GDM1 (cell line): ENCODE measurements around the gene PJA2.
"Not testable (repeated sequence)": the region's sequence is repeated elsewhere in the genome, so short reads cannot be mapped to it uniquely, and the experiment has no call there.

Source experiments
- DNase-seq: peaks from one replicate; lab custom pipeline; 2025; lab: John Stamatoyannopoulos, UW

Gene PJA2, protein sequence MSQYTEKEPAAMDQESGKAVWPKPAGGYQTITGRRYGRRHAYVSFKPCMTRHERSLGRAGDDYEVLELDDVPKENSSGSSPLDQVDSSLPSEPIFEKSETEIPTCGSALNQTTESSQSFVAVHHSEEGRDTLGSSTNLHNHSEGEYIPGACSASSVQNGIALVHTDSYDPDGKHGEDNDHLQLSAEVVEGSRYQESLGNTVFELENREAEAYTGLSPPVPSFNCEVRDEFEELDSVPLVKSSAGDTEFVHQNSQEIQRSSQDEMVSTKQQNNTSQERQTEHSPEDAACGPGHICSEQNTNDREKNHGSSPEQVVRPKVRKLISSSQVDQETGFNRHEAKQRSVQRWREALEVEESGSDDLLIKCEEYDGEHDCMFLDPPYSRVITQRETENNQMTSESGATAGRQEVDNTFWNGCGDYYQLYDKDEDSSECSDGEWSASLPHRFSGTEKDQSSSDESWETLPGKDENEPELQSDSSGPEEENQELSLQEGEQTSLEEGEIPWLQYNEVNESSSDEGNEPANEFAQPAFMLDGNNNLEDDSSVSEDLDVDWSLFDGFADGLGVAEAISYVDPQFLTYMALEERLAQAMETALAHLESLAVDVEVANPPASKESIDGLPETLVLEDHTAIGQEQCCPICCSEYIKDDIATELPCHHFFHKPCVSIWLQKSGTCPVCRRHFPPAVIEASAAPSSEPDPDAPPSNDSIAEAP

DNA sequence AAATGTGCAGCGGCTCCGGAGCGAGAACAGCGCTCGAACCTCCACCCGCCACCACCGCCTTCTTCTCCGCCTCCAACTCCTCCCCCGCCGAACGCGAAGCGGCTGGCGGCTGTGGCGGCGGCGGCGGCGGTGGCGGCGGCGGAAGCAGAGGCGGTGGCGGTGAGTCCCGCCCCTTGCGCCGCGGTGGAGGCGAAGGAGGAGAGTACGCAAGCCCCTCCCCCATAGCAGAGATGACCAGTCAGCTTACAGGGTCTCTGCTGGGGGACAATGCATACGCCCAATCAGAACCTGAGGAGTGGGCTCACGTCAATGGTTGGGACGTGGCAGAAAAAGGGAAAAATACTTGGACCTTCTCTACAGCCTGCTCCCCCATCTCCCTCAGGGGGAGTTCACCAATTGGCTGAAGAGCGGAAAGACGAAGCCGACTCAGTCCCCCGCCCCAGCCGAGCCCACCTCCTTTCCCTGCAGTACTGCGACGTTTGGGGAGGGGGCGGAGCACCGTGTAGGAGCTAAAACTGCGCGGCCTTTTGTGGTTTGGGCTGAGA, at the start of gene PJA2:
Gene PJA2 (minus strand): TSS at position 131 of the 545 bp plus-strand sequence. CDS start 26,541 bp downstream, outside the sequence.
- DNase-seq, result peak; percentile 99

DNA sequence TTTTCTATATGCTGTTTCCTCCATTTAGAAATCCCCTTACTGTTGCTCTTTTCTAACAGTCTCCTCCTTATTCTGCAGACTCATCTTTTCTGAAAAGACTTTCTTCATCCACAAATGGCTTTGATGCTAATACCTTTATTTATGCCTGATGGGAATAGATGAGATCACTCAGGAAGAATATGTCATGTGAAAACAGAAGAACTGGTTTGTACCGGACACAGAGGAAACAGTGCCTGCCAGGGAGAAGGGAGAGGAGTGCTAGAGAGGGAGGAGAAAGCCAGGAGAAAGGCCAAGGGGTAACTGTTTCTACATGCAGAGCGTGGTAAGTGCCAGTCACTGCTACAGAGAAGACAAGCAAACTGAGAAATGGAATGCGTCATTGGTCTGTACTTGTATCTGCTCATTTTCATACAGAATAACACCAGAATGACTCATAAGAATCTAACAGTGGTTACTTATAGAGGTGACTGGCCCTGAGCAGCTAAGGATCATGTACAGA, 45.9 kb upstream of the PJA2 start:
- DNase-seq, result peak; percentile 17

DNA sequence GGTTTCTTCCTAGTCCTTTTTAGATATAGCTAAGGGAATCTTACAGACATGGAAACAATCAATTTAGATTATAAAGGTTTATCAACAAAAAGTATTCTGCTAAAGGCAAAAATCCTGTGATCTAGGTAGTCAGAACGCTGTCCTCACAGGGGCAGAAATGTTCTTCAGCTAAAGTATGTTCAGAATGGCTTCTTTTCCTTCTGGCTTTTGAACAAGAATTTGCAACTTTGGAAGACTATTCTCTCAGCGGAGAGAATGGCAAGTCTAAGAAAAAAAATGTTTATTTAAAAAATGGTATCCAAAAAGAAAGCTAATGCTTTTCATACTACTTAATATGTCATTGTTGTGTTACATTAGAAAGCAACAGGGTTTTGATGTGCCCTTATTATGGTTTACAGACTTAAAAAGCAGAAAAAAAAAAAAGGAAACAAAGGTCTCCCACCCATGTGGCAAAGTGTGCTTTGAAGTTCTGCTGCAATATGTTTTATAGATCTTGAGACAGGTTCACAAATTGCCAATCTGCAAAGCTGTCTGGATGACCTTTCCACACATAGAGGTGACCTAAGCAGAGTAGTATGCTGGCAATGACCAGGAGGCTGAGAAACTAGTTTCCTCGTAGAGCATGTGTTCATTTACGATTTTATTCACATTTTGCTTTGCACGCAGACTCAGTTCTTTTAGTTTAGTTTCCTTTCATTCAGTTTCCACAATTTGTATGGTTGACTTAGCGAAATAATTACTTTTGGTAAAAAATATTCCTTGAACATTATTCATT, 45.1 kb upstream of the PJA2 start:
- no peak for DNase-seq

DNA sequence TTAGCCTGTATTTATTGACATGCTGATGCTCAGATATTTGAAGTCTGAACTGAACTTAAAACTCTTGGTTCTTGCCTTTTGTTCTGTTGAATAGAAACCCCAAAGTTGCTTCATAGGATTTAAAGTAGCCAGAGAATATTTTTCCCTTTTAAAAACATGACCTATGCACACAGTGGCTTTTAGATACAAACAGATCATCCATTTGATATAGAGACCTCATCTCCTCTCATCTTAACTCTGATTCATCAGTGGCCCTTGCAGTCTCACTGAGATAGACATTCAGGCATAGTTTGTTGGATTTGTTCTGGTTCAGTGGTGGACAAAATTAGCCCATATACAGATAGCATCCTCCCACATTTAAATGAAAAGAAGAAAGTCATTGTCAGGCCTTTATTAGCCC, 43.5 kb upstream of the PJA2 start:
- DNase-seq, result no peak

DNA sequence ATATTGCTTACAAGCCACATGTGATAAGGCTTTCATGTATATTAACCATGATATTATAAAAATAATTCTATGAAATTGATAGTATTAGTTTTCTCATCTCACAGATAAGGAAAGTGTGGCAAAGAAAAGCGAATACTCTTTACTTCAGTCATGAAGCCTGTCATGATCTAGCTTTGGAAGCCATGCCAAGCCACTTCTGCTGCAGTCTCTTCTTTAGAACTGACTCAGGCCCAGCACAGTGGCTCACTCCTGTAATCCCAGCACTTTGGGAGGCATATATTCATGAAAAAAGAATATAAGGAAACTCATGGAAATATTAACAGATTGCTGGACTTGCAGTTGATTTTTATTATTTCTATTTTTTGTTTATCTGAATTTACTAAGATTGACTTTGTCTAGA, 42.9 kb upstream of the PJA2 start:
- DNase-seq, result no peak

DNA sequence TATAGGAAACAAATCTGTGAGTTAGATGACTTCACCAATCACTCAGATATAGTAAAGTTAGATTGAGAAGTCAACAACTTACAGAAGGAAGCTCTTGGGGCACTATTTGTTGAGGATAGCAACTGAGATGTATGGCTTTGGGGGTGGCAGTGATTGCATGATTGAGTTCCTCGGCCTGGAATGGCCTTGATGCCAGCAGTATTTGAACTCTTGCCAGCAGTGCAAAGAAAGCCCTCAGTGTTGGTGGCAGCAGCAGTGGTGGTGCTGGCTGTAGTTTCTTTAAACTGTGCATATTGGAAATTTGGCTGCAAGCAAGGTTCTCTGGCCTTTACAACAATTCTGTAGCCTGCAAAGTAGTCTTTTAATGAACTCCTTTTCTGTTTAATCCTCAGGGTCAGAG, 41.4 kb upstream of the PJA2 start:
- DNase-seq, result no peak

DNA sequence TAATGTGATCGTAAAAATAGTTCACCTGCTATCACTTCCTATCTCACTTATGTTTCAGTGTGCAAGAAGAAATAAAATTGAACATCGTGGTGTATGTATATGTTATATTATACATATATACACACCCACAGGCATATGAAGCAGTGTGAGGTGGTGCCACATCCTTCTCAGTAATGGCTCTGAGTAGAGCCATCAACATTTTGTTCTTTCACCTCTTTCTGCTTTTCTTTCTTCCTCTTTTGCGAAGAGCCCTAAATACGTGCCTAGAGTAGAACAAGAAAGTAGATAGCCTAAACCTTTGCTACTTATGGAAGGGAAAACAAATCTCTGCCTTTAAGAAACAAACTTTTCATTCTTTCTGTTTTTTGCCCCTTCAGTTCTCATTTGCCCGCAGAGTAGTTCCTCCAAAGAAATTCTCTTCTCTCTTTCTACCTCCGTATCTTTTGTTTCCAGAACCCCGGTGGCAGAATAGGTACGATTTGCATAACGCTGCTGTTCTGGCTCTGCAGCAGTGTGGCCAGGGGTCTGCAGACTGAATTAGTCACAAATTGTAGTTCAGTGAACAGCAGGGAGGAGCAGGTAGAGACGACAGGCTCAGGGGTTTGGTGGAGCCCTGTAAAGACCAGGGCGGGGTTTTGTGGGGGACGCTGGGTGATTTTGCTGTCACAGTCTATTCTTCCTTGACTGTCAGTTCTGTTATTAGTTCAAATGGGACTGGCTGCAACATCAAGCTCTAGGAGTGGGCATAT, 40.5 kb upstream of the PJA2 start:
- DNase-seq, result no peak

DNA sequence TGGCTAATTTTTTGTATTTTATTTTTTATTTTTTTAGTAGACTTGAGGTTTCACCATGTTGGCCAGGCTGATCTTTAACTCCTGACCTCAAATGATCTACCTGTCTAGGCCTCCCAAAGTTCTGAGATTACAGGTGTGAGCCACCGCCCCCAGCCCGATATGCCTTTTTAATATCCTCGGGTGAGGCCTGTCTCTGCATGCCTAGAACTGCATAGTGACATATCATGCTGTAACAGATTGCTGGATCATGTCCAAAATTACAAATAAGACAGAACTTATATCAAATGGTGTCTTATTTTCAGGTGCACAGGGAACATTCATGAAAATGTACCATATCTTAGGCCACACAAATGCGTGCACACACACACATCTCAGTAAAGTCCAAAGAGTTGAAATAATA, 39.1 kb upstream of the PJA2 start:
- DNase-seq, result no peak

DNA sequence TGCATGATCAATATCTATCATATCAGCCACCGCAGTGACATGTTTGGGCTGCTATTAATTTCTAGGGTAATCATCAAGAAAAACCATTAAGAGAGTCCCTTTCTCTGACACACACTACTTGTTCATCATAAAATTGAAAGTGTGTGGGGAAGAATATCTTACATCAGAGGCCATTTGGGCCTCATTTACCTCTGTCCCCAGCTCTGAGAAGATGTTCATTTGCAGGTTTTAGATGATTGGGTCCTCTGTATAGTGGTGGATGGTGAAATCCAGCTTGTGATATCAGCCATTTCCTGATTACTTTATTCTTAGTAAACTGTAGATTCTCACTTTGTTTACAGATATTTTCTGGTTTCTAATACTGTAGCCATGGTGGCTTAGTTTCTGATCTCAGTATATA, 29.8 kb upstream of the PJA2 start:
- no peak for DNase-seq

DNA sequence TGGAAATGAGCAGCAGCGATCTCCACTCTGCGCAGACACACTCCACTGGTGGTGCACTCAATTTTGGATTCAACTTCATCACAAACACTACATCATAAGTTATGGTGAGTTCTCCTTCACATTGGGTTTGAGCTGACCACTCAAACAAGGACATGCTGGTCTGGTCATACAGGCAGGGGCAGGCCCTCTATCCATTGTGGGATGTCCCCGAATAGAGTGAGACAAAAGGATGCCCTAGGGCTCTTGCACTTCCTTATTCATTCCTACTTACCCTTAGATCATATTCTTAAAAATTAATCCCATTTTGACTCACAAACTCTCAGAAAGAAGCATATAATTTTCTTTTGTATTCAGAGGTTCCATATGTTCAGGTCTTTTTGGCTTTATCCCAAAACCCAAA, 16.3 kb upstream of the PJA2 start:
- DNase-seq, result no peak

DNA sequence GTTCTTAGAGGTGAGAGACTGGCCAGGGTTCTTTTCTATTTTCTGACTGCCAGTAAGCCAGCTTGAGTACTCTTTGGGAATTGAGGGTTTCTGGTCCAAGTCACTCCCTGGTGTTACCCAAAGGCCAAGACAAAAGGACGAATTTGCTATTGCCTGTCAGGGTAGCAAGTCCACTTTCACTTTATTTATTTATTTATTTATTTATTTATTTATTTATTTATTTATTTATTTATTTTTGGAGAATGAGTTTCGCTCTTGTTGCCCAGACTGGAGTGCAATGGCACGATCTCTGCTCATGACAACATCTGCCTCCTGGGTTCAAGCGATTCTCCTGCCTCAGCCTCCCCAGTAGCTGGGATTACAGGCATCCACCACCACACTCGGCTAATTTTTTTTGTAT, 15.7 kb upstream of the PJA2 start:
- DNase-seq, result not testable (repeated sequence)

DNA sequence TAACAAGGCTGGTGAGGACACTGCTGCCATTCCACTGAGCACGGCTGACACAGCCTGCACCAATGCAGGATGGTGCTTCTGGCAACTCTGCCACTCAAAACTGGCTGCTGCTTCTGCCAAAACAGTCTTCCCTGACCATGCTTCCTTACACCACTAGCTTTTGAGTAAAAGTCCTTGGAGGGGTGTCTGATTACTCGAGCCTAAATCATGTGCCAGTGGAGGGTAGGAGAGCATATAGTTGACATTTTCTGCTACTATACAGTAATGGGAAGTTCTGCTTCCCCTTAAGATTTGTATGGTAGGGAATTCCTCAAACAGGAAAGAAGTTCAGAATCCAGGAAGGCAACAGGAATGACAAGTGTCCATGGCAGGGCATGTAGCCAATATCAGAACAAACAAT, 12.2 kb upstream of the PJA2 start:
- DNase-seq, result no peak

DNA sequence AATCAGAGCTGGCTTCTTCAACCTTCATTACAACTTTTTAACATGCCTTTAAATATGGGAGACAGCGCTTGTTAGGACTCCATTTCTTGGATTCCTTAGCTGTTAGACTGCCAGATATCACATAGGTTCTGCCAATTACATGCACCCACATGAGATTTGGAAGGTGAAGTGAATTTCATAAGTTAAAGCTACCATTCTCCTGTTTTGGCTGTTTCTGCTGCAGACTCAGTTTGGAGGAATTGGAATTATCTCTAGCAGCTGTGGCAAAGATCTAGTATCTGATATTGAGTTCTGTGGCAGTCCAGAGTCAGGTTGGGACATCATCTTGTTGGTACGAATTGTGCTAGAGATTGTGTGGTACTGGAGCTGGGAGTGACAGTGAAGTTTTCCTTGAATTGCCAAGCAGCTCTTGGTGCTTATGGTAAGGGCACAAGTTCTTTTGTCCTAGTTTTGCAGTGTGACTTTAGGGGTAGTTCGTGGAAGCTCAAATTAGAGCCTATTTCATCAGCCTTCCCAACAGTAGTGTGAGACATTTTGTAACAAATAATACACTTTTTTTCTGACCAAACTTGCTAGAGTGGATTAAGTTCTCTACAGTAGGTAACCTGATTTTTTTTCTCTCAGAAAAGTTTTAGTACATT, 9.1 kb upstream of the PJA2 start:
- no peak for DNase-seq

DNA sequence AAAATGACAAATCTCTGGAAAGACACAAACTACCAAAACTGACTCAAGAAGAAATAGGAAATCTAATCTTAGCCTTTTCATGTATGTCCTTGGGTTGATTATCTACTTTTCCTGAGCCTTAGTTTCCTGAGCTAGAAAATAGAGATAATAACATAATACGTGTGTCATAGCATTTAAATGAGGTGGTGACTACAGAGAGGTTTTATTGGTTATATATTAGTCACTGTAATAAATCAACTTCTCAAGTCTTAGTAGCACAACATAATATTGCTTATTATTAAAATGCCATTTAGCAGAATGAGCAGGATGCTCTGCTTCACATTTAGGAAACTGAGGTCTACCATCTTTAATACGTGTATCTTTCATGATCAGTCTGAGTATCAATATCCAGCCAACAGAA, 7.1 kb upstream of the PJA2 start:
- no peak for DNase-seq

DNA sequence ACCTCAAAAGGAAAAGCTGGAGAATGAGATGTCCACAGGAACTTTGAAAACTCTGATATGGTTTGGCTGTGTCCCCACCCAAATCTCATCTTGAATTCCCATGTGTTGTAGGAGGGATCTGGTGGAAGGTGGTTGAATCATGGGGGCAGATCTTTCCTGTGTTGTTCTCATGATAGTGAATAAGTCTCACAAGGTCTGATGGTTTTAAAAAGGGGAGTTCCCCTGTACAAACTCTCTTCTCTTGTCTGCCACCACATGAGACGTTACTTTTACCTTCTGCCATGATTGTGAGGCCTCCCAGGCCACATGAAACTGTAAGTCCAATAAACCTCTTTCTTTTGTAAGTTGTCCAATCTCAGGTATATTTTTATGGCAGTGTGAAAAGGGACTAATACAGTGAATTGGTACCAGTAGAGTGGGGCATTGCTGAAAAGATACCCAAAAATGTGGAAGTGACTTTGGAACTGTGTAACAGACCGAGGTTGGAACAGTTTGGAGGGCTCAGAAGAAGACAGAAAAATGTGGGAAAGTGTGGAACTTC, 4.2 kb upstream of the PJA2 start:
- DNase-seq, result not testable (repeated sequence)

DNA sequence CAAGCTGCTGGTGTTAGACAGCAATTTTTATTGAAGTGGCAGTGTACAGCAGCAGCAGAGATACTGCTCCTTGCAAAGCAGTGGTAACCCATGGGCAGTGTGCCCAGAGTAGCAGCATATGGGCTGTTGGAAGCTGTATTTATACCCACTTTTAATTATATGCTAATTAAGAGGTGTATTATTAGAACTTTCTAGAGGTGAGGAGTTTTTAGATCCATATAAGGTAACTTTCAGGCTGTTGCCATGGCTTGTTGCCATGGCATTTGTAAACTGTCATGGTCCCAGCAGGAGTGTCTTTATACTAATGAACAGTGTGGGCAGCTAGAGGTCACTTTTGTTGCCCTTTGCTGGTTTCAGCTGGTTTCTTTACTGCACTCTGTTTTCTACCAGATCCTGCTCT, 3.7 kb upstream of the PJA2 start:
- DNase-seq, result no peak

DNA sequence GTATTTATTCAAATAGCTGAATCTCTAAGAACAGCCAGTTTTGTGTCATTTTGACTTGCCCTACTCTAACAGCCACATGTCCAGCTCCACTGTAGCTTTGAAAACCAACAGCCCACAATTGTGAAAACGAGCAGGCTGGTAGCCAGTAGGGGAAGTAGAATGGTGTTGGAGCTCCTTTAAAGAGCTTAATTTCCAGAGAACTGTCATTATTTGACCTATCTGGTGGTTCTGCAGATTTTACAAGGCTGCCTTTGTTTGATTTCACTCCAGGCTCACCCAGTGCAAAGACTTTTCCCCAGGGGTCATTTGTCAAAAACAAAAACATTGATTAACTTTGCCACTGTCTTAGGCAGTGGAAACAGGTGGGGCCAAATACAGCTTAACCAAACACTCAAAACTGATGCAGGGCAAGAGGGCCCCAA, 3.2 kb upstream of the PJA2 start:
- no peak for DNase-seq

DNA sequence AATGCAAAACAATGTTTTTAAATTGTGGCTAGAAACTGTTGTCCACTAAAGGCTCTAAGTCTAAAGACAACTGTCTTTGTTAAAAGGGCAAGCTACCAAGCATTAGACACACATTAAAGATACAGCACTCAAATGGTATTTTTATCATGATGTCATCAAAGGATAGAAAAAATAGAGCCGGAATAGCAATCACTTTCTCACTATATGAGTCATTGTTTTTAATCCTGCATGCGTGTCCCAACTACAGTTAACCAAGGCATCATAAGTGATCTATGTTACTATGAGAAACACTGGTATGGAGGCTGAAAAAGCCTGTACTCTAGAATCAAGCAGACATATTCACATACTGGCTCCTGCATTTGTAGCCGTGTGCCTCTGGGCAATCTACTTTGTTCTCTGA, 1.9 kb upstream of the PJA2 start:
- no peak for DNase-seq

DNA sequence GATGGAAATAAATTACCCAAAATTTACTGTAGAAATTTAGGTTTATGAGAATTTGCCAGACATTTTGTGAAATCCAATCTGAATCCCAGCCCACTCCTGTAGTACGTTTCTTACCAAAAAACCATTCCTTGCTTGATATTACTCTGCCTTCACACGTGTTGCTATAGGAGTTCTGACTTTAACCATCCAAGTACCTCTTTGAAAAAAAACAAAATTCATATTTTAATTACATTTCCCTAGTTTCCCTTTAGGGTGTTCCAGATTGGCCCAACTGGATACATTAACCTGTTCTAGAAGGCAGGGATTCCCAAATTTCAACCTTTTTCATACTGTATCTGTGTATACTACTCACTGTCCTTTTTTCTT, 1.4 kb upstream of the PJA2 start:
- DNase-seq, result no peak

DNA sequence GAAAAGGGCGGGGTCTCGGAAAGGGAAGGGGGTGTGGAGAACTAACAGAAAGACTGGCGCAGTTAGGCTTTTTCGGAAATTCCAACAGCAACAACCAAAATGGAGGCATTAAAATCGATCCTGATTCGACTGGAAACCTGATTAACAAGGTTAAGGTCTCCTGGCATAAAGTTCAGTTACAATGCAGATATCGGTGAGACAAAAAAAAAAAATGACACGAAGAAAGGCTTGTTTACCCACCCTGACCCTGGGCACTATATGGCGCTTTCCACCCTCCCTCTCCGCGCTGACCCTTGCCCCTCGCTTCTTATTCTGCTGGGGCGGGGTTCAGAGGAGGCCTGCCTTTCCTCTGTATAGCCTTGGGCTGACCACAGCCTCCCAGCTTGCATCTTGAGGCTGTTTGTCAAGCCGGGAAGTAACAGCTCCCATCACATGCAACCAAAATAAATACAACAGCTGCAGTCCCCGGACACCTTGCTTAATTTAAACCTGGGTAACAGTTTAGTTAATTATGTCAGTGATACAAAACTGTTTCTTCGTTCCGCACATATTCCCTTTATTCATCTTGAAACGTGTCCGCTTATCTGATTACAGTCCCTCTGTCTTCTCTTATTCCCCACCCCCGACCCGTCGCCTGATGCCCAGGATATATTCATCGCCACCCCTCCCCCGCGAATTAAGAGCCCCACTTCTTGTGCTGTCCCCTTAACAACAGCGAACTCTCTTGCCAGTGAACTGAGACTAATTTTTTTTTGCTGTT, 795 bp upstream of the PJA2 start:
- peak; percentile 70 for DNase-seq
